LNCaP clone FGC (cell line): ENCODE results near the gene ETV6.
"Not testable (repeated sequence)": the region's sequence is repeated elsewhere in the genome, so short reads cannot be mapped to it uniquely, and the experiment has no call there.

Experiments used
- DNase-seq: peaks from one replicate; pipeline ENCODE4 v3.0.0-alpha.2; 2011; ENCODE audit warnings: low read depth
- H3K4me3 ChIP-seq: 2 replicates; pipeline ENCODE4 v1.5.1; 2011; ENCODE audit warnings: mild to moderate bottlenecking, low read depth, low read length, control low read depth
- TF ChIP-seq, protein P1 (sequence below): IDR thresholded peaks from 2 replicates; pipeline ENCODE4 v1.5.1; 2012; ENCODE audit warnings: mild to moderate bottlenecking; ENCODE audit not compliant: control insufficient read depth, insufficient read depth; ENCODE audit errors: extremely low read depth

Gene ETV6

DNA sequence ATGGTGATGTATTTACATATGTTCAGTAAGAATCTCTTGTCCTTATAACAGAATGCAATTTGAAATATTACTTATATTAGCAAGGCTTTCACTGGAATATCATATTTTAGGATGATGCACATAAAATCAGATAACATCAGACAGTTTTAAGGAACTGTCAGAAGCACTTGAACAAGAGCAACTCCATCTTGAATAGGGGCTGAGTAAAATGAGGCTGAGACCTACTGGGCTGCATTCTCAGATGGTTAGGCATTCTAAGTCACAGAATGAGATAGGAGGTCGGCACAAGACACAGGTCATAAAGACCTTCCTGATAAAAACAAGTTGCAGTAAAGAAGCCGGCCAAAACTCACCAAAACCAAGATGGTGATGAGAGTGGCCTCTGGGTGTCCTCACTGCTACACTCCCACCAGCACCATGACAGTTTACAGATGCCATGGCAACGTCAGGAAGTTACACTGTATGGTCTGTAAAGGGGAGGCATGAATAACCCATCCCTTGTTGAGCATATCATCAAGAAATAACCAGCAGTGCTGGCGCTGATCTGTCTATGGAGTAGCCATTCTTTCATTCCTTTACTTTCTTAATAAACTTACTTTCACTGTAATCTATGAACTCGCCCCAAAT lies 27.6 kb upstream of the ETV6 start:
- DNase-seq: no peak
- TF ChIP-seq, protein P1, sequence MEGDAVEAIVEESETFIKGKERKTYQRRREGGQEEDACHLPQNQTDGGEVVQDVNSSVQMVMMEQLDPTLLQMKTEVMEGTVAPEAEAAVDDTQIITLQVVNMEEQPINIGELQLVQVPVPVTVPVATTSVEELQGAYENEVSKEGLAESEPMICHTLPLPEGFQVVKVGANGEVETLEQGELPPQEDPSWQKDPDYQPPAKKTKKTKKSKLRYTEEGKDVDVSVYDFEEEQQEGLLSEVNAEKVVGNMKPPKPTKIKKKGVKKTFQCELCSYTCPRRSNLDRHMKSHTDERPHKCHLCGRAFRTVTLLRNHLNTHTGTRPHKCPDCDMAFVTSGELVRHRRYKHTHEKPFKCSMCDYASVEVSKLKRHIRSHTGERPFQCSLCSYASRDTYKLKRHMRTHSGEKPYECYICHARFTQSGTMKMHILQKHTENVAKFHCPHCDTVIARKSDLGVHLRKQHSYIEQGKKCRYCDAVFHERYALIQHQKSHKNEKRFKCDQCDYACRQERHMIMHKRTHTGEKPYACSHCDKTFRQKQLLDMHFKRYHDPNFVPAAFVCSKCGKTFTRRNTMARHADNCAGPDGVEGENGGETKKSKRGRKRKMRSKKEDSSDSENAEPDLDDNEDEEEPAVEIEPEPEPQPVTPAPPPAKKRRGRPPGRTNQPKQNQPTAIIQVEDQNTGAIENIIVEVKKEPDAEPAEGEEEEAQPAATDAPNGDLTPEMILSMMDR: no peak
- H3K4me3 ChIP-seq: no peak overlapping the region

DNA sequence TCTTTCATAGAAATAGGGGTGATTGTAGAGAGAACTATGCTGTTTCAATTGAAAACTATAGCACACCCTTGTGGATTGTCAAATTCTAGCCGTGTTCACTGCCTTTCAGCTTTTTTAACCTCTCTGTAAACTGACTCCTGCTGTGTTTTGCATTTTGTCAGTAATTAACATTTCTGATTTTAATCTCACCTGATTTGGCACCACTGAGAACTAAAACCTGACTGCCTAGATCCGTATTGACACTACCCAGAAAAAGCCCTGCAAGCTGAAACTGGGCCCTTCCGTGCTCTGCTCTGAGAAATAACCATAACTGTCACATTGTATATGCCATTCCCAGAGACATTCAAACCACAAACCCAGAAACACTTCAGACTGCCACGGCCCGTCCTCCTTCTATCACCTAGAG lies 26.6 kb upstream of the ETV6 start:
- TF ChIP-seq, protein P1: peak; percentile 49
- H3K4me3 ChIP-seq: no peak overlapping the region
- DNase-seq: peak; percentile 22

DNA sequence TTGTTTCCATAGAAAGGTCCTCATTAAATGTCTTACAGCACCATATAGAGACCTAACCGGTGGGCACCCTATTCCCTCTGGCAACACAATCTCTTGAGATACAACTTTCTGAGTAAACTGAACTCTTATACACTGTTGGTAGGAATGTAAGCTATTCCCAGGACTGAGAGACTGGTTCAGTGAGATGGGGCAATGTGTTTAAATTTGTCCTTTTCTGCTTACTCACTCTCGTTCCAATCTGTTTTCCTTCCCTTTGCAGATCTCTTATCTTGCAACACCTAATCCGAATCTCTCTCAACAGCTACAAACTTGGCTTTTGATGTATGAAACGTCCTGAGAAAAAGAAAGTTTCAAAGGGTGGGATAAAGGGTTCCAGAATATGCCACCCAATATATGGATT lies 26.1 kb upstream of the ETV6 start:
- H3K4me3 ChIP-seq: no peak overlapping the region
- TF ChIP-seq, protein P1: no peak
- peak; percentile 83 for DNase-seq

GRCh38 chr12:11624116-11624515 lies 25.4 kb upstream of the ETV6 start:
- DNase-seq: no peak
- no peak overlapping the region for H3K4me3 ChIP-seq
- TF ChIP-seq, protein P1: no peak

- DNase-seq, H3K4me3 ChIP-seq: not testable (repeated sequence)
These were observed 21.8 kb upstream of the ETV6 start for GRCh38 chr12:11627709-11628108.

DNA sequence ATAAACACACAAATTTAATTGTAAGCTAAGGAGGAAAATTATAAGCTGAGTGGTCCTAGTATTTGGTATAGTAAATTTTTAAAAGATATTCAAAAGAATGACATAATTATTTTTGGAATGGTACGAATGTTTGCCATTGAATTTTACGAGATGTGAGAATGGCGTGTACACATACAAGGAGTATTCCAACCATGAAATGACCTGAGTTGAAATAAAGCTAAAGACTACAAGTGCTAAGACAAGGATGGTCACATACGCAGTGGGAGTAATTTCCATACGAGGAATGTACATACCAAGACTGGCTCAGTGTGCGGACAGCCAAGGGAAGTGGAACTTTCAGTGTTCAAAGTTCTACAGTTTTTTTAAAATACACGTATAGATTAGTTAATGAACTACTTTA lies 21.1 kb upstream of the ETV6 start:
- TF ChIP-seq, protein P1: no peak

DNA sequence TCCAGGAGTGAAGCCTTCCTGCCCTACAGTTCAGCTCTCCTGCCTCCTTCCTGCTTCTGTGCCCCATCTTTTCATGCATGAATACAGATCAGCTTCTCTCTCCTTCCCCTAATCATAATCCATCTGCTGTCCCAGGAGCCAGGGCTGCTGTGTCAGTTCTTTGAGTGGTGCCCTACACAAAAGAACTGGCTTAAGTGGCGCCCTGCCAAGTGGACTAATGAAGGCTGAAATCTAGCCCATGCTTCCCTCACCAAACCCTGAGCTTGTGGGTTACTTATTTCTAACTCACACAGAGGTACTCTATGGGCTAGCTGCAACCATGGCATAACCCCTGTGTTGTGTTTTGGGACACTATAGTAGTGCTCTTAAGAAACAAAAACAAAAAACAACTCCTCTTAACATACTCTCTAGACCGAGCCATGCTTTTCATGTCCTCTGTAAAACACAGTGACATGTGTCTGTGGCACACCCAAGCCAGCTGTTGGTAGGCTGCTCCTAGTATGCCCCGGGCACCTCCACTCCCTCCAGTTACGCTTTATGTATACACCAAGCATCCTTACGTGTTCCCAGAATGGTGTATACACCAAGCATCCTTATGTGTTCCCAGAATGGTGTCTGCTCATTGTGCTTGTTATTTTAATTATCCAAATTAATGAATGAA lies 19.3 kb upstream of the ETV6 start:
- TF ChIP-seq, protein P1: no peak
- no peak overlapping the region for H3K4me3 ChIP-seq
- DNase-seq: no peak

More for the DNA sequence above, 21.1 kb upstream of the ETV6 start:
- no peak overlapping the region for H3K4me3 ChIP-seq
- peak; percentile 41 for DNase-seq
